NCI-H460 (cell line): ENCODE measurements around the gene FTO. TPM values are rescaled to one million over a fixed set of nuclear protein-coding genes. Genes with fewer than 3 reads are reported as not detected.

ENCODE experiments used
- DNase-seq: peaks from one replicate; pipeline ENCODE4 v3.0.0-alpha.2; 2016; ENCODE audit warnings: low read depth; ENCODE audit errors: extremely low read depth
- total RNA-seq: library from RNA; depleted of rRNA; stranded (reverse); fragments of >200 nt; shearing (Covaris generic); gene quantifications from 2 replicates; pipeline ENCODE4 v1.2.3, GENCODE V29; 2014

Gene FTO
- total RNA-seq, 1 experiment from 2014 or later, result 41.2 TPM

GRCh38 chr16:53707671-53708070, 3.7 kb downstream of the FTO start:
- no peak for DNase-seq

DNA sequence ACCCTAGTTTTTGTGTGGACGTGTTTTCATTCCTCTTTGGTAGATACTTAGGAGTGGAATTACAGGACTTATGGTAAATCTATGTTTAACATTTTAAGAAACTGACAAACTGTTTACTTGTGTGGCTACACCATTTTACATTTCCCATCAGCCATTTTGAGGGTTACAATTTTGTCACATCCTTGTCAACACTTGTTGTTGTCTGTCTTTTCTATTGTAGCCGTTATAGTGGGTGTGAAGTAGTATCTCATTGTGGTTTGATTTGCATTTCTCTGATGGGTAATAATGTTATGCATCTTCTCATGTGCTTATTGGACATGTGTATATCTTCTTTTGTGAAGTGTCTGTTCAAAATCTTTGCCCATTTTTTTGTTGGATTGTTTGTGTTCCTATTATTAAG, 4.5 kb downstream of the FTO start:
- DNase-seq, result no peak

DNA sequence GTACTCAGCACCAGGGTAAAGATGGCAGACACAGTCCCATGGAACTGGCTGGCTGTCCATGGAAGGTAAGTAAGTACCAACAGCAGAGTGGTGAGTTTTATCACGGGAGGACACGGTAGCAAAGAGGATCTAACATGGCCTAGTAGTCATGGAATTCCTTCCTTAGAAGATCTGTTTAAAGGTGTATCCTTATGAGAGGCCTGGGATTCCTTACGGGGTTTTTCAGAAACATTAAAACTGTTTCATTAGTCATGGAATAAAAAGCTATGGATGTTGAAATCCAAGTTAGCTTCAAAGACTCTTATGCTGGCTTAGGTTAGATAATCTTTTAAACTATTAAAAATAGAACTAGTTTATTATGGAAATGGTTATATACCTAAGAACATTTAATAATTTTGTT, 7.4 kb downstream of the FTO start:
- no peak for DNase-seq

DNA sequence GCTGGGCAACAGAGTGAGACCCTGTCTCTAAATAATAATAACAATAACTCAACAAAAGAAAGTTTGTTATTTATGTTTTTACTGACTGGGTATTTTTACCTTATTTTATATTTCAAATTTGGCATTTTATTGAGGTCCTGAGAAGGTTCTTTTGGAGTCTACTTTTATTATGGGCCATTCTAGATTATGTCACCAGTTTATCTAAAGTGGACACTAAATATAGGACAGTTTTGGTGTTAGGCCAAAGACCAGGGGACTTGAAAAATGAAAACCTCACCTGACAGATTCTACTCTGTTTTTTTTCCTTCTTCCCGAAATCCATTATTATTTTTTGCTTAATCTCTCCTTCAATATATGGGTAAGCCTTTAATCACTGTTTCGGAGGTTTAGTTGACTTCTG, 8.1 kb downstream of the FTO start:
- DNase-seq, result no peak

DNA sequence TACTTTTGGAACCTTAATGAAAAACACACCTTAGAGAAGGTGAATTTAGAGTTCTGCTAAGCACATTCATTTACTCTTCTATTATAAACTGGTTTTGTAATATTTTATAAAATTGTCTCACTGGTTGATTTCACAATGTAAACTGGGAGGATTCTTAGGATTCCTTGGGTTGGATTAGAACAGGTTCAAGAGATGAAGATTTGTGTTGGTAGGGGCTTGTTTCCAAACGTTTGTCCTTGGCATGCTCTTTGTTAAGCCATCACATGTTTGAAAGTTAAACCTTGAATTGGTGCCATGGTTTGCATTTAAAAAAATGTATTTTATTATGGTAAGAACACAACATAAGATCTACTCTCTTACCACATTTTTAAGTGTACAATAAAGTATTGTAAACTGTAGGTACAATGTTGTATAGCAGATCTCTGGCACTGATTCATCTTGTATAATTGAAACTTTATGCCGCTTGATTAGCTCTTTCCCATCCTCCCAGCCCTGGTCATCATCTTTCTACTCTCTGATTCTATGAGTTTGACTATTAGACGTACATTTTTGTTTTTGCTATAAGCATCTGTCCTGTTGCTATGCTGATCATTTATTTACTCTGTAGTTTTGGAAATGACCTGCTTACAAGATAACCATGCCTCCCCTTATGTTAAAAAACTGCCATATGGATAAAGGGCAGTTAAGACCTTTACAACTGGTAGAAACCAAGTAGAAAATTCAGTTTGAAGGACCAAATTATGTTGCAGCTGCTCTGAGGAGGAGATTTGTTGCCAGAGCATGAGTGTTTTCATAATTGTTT, 9.6 kb downstream of the FTO start:
- DNase-seq, result no peak

DNA sequence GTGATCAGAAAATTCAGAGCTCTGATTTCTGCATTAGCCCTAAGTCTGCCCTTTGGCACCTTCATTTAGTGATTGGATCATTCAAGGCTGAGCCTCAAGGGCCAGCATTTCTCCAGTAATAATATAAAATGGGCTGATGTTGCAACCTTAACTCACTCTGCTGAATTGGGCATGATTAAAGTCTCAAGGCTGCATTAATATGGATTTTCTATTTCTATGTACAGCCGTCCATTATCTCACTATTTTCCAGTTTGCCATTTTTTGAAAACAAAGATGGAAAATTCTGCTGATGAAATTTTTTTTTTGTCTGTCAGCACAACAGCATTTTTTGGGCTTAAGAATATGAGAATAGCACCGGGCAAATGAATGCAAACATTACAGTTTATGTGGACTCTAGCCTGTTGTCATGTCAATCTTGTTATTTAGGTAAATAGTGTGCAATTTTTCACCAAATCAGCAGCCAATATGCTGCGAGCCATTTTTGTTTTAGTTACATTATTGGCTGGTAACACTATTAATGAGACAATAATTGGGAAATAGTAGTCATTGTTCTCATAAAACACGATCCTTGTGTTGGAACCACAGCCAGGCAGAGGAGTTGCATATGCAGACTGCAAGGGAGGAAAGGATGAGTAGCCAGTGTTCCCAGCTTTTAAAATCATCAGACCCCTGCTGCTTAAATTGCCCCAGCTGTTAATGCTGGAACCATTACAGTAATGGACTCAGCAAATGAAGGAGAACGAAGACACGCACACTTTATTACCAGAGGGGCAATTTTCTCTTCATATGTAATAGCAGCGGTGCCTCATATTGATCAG, 10.5 kb downstream of the FTO start:
- no peak for DNase-seq

GRCh38 chr16:53715023-53715384, 11.0 kb downstream of the FTO start:
- DNase-seq, result no peak

DNA sequence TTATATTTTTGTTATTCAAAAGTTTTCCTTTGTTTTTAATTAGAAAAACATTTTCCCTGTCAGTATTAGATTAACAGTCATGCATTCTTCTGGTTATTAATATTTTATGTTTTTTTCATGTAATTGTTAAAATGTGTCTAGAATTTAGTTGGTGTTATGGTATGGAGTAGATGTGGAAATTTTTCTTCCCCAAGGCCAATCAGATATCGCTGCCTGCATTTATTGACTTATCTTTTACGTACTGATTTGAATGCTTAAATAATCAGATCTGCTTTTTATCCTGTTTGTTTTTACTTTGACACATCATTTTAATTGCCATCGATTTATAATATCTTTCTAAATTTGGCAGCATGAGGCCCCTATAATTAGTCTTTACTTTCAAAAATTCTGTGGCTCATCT, 13.6 kb downstream of the FTO start:
- no peak for DNase-seq

- DNase-seq, result no peak
These were observed 17.1 kb downstream of the FTO start for GRCh38 chr16:53721017-53721416.

GRCh38 chr16:53726625-53727024, 22.7 kb downstream of the FTO start:
- no peak for DNase-seq

GRCh38 chr16:53730693-53731092, 26.7 kb downstream of the FTO start:
- DNase-seq, result no peak

DNA sequence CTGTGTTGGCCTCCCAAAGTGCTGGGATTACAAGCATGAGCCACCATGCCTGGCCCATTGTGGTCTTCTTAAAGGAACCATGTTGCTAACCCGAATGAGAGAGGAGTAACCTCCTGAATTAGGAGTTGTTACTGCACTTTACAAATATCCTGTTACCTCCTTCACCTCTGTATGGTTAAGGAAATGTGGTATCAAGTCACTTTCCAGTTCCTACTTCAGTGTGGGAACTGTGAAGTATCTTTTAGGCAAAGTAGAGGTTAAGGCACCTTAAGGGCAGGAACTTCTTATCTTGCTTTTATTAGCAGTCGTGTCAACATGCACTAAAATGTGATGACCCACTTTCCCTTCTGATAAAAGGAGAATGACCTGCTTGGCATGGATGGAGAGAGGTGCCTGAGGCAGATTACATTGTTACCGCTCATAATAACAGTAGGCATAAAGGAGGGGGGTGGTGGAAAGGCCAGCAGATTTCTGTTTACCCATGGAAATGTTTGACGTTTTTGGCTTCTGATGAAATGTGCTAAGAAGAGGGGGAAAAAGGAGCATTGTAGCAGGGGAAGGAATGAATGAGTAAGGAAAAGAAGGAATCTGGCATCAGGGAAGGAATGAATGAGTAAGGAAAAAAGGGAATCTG, 28.5 kb downstream of the FTO start:
- DNase-seq, result no peak

DNA sequence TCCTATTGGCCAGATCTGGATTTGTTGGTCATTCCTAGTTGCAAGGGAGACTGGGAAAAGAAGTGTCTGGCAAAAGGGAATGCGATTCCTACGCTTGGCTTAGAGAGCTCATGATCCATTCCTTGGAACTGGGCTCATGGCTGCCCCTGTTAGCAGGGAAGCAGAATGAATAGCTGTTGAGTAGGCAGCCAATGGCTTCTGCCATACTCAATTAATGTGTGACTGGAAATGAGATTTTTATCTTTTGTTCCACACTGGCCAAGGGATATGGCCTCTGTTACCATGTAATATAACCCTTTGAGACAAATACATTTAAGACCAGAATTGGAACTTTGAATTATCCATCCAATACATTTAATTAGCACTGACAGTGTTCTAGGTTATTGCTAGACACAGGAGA, 31.0 kb downstream of the FTO start:
- no peak for DNase-seq

- DNase-seq, result no peak
These were observed 32.3 kb downstream of the FTO start for GRCh38 chr16:53736297-53736696.

- DNase-seq, result no peak
These were observed 33.6 kb downstream of the FTO start for GRCh38 chr16:53737552-53737951.

- no peak for DNase-seq
These were observed 36.5 kb downstream of the FTO start for GRCh38 chr16:53740476-53740875.

GRCh38 chr16:53740933-53741531, 37.1 kb downstream of the FTO start:
- DNase-seq, result no peak

- no peak for DNase-seq
These were observed 37.6 kb downstream of the FTO start for GRCh38 chr16:53741546-53741945.

- peak; percentile 30 for DNase-seq
These were observed 39.2 kb downstream of the FTO start for GRCh38 chr16:53743149-53743566.

- no peak for DNase-seq
These were observed 40.5 kb downstream of the FTO start for GRCh38 chr16:53744449-53744848.

GRCh38 chr16:53745086-53745485, 41.1 kb downstream of the FTO start:
- no peak for DNase-seq
